GM18861 (cell line): ENCODE measurements around the gene A4GALT.
"Not testable (repeated sequence)": the region's sequence is repeated elsewhere in the genome, so short reads cannot be mapped to it uniquely, and the experiment has no call there.

Experiments
- ATAC-seq: cut with Tn5 transposase; IDR thresholded peaks from one replicate; pipeline ENCODE4 v1.9.1; 2021; ENCODE audit not compliant: unreplicated experiment

A4GALT gene

DNA sequence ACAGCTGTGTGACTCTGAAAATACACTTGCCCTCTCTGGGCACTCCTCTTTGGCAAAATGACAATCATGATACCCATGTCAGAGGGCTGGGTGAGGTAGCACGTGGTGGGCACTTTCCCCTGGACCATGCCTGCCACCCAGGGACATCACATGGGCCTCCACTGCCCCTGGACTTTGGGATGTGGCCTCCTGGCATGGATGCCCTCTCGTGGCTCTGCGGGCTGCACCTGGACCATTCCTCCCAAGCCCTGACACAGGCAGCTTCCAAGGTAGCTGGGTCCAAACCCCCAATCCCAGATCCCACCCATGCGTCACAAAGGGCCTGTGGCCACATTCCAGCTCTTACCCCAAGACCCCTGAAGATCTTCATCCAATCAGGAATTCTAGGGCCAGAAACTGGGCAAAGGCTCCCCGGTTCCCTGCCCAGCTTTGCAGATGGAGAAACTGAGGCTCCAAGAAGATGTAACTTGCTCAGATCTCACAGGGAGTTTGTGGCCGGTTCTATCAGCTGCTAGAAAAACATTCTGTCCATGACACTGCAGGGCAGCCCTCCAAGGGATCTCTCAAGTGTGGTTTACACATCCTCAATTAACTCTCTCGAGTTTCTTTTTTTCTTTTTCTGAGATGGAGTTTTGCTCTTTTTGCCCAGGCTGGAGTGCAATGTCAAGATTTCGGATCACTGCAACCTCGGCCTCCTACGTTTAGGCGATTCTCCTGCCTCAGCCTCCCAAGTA is 36.0 kb downstream of the A4GALT start:
- ATAC-seq, result no peak

GRCh38 chr22:42683578-42684283 is 36.9 kb downstream of the A4GALT start:
- no peak for ATAC-seq

DNA sequence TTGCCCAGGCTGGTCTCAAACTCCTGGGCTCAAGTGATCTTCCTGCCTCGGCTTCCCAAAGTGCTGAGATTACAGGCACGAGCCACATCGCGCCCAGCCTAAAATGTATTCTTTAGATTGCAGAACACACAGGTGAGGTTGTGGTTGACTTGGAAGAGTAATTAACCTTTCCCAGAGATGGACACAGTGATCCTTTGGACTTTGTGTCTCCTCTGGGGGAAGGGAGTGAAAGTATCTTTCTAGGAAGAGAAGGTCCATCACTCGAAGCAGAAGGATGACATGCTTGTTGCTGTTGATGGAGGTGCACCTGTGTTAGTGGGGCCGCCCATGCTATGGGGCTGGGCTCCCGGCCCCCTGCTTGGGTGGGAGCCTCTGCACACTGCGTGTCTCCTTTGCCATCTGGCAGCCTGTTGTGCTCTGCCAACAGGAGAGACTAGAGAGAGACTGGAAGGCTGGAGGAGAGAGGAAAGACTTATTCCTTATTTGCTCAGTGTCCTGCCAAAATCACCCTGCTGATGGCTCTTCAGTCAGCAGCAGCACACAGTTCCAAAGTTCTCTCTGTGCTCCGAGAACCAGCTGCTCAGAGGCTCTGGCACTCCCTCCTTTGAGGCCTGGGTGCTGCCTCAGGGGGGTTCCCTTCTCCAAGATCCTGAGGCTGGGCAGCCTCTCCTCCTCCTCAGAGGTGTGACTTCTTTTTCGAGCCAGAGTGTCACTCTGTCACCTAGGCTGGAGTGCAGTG is 38.4 kb downstream of the A4GALT start:
- ATAC-seq, result no peak

DNA sequence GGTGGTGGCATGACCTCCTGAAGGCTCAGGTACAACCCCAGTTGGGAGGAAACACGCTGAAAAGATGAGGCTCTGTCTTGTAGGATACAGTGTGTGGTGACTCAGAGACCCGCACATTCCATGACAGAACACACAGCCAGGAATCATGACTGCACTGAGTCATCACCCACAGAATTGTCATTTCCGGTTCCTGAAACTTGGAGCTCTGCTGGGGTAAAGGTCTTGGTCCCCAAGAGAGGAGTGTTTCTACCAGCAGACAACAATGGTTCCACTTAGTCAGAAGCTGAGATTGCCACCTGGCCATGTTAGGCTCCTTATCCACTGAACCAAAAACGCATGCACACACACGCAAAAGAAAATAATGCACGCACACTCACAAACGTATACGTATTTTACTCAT is 40.0 kb downstream of the A4GALT start:
- no peak for ATAC-seq

GRCh38 chr22:42679691-42680090 is 41.0 kb downstream of the A4GALT start:
- no peak for ATAC-seq

GRCh38 chr22:42678894-42679293 is 41.8 kb downstream of the A4GALT start:
- ATAC-seq, result no peak

DNA sequence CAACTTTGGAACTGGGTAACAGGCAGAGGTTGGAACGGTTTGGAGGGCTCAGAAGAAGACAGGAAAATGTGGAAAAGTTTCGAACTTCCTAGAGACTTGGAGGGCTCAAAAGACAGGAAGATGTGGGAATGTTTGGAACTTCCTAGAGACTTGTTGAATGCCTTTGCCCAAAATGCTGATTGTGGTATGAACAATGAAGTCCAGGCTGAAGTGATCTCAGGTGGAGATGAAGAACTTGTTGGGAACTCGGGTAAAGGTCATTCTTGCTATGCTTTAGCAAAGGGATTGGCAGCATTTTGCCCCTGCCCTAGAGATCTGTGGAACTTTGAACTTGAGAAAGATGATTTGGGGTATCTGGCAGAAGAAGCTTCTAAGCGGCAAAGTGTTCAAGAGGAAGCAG is 42.7 kb downstream of the A4GALT start:
- not testable (repeated sequence) for ATAC-seq

GRCh38 chr22:42676059-42676607 is 44.5 kb downstream of the A4GALT start:
- ATAC-seq, result no peak

GRCh38 chr22:42673898-42674401 is 46.7 kb downstream of the A4GALT start:
- no peak for ATAC-seq

DNA sequence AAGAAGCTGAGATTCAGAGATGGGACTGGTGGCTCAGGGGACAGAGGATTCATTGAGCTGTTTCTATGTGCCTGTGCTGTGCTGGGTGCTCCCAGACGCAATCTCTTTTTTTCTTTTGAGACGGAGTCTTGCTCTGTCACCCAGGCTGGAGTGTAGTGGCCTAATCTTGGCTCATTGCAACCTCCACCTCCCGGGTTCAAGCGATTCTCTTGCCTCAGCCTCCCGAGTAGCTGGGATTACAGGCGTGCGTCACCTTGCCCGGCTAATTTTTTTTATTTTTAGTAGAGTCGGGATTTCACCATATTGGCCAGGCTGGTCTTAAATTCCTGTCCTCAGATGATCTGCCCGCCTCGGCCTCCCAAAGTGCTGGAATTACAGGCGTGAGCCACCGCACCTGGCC is 47.6 kb downstream of the A4GALT start:
- ATAC-seq, result not testable (repeated sequence)

DNA sequence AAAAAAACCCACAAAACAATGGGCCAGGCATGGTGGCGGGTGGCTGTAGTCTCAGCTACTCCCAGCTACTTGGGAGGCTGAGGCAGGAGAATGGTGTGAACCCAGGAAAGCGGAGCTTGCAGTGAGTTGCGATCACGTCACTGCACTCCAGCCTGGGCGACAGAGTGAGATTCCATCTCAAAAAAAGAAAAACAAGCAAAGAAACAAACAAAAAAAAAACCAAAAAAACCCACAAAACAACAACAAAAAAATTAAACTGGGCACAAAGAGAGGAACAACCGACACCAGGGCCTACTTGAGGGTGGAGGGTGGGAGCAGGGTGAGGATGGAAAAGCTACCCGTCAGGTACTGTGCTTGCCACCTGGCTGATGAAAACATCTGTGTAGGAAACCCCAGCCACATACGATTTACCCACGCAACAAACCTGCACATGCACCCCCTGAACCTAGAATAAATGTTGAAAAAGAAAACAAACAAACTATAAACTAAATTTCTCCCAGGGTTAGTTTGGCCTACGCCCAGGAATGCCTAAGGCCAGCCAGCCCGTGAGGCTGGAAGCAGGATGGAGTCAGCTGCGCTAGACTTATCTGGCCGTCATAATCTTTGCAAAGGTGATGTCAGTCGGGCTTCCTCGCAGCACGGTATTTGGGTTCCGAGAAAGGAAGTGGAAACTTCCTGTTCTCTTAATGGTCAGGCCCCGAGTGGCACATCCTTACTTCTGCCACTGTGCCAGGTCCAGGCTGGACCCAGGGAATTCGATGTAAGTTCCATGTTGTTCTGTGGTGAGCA is 49.6 kb downstream of the A4GALT start:
- no peak for ATAC-seq

DNA sequence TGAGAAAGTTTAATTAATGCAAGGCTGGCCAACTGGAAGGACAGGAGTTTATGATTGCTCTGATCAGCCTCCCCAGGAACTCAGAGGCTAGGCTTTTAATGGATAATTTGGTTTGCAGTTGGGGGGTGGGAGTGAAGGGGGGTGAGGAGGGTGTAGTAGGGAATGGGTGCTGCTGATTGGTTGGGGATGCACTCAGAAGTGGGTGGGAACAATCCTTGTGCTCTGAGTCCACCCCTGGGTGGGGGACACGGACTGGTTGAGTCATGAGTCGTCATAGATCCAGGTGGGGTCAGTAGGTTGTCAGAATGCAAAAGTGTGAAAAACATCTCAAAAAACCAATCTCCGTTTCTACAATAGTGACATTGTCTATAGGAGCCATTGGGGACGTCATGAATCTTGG is 50.6 kb downstream of the A4GALT start:
- ATAC-seq, result no peak

- not testable (repeated sequence) for ATAC-seq
Observed at GRCh38 chr22:42666393-42666792, 54.3 kb downstream of the A4GALT start.

DNA sequence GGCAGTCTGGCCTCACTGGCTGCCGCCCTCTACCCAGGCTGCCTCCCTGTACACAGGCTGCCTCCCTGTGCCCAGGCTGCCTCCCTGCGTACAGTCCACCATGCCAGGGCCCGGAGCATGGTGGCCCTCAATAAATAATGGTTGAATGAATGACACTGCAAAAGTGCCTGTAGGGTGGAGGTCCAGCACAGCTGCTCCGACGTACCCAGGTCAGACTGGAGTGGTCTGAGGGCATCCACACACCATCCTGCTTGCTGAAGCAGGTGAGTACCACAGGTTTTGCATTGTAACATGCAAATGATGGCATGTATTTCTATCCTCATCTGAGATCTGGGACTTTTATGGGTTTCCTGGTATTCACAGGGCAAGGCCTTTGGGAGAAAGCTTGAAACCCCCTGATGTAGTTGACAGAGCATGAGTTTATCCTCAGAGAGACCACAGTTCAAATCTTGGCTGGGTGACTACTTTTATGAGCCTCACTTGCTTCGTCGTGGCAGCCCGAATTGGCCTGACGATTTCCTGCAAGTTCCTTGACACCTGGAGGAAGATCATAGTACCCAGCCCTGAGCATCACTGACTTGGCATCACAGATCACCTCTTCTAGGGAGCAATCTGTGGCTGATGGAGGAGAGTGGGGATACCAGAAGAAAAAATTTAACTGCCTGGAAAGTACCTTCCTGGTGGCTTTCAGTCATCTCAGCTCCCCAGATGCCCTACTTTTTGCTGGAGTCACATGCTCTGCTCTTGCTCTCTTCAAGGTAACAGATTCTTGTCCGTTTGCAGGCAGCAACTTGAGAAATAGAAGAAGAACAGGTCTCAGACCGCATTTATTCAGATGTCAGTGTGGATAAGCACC is 55.5 kb downstream of the A4GALT start:
- ATAC-seq, result peak; percentile 52

- no peak for ATAC-seq
Observed at GRCh38 chr22:42661985-42662831, 58.5 kb downstream of the A4GALT start.

DNA sequence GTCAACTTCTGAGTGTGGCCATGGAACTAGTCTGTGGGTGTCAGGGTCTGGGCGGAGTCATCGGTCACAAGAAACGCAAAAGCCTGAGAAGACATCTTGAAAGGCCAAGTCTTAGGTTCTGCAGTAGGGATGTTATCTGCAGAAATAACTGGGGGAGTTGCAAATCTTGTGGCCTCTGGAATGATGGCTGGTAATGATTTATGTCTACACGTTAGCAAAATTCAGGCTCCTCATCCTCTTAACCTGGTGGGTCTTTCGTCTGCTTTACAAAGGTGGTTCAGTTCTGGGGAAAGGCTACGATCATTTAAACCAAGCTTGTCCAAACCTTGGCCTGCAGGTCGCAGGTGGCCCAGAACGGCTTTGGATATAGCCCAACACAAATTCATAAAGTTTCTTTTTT is 64.1 kb downstream of the A4GALT start:
- ATAC-seq, result no peak

- ATAC-seq, result peak; percentile 78
Observed at GRCh38 chr22:42655693-42656092, 65.0 kb downstream of the A4GALT start.

DNA sequence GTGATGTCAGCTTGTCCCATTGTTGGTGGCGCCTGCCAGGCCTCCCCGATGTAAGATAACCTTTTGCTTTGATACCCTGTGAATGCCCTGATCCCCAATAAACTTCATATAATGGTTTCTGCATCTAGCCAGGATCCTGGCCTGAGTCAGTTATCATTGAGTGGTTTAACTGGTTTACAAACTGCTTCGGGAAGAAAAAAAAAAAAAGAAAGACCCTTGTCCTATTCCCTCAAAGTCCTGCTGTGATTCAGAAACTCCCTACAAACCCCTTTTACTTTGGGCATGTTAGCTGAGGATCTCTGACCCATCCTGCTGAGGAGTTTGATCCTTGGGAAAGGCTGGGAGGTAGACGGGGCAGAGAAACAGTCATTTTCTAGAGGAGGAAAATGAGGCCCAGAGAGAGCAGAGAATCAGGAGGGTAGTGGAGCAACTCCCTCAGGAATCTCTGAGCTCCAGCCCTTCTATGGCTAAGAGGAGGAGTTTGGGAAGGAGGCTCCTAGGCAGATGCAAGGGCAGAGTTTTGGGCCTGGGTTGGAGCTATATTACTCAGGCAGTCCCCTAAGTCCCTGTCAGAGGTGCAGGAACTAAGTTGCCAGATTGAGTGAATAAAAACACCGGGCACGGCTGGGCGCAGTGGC is 66.1 kb downstream of the A4GALT start:
- no peak for ATAC-seq
